Stimulated activated CD4-positive, alpha-beta T cell treated with anti-CD3 and anti-CD28 coated beads, Interleukin-2, amount 100 ng/mL, for 24 hours (primary cell): ENCODE data around the gene TUFT1.
A peak's percentile ranks its signal among the peaks of the same experiment; 100 is the strongest.

Experiments
- DNase-seq, 2 donors: peaks; one replicate each; pipeline ENCODE4 v3.0.0-alpha.2; 2020

Gene TUFT1

DNA sequence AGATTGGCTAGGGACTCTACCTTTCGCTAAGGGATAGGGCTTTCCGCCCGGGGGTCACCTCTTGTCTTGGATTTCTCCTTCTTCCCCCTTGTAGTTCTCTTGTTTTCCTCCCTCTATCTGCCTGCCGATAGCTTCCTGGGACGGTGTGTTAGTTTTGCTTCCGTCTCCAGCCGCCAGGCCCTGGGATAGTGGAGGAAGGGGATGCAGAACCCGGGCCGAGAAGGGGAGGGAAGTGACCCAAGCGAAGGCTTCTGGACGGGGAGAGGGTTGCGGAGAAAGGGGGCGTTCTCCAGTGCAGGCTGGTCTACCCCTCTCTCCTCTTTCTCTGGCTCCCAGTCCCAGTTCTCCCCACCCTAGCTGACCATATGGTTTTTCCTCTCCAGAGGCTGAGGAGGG is 871 bp downstream of the TUFT1 start:
- DNase-seq, result peak in 1 of 2 donors; percentile 2

DNA sequence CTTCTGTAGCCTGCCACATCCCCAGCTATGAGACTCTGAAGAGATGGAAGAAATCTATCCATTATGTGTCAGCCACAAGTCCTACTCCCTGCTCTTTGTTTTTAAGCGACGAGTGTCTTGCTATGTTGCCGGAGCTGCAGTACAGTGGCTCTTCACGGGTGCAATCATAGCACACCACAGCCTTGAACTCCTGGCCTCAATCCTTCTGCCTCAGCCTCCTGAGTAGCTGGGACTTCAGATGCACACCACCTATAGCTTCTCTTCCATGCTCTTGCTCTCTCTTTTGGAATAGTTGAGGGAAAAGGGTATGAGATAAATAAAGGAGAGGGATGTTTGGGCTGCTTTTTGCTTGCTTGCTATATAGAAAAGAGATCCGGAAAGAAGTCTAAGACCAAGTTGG is 1.6 kb downstream of the TUFT1 start:
- no peak for DNase-seq

DNA sequence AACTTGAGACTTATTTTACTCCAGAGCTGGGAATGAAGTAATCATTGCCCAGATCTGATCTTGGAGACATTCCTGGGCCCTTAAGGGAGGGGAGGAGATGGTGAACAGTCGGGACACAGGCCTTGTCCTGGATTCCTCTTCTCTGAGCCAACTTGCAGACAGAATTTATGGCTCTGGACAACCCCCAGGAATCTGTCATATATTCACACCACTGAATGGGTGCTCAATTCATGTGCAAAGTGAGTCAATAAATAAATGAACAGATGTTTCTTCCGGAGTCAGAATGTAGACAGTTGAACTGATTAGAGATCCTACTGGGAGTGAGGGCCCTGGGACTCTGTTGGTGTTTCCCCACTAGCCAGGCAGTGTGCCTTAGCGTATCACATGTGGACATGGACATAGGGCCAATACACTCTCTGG is 2.6 kb downstream of the TUFT1 start:
- DNase-seq, result no peak

GRCh38 chr1:151545542-151545941 is 5.4 kb downstream of the TUFT1 start:
- DNase-seq, result no peak

GRCh38 chr1:151546011-151546925 is 6.2 kb downstream of the TUFT1 start:
- no peak for DNase-seq

GRCh38 chr1:151547119-151547899 is 7.2 kb downstream of the TUFT1 start:
- no peak for DNase-seq

GRCh38 chr1:151547900-151548230 is 7.8 kb downstream of the TUFT1 start:
- no peak for DNase-seq

GRCh38 chr1:151549199-151549598 is 9.1 kb downstream of the TUFT1 start:
- DNase-seq, result no peak

DNA sequence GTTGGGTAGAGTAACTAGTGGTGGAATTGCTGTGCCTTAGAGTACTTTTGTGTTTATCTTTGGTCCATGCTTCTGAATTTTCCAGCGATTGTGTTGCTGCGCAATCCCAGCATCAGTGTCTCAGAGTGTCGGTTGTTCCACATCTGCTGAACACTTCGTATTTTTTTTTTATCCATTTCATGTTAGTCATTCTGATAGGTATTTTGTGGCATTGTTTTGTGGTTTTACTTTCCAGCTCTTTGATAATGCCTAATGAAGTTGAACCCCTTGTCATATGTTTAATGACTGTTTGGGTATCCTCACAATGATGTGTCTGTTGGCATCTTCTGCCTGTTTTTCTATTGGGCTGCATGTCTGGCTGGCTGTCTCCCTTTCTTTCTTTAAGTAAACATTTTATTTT is 13.6 kb downstream of the TUFT1 start:
- DNase-seq, result no peak

- DNase-seq, result no peak
These were observed 15.9 kb downstream of the TUFT1 start for GRCh38 chr1:151556052-151556451.

DNA sequence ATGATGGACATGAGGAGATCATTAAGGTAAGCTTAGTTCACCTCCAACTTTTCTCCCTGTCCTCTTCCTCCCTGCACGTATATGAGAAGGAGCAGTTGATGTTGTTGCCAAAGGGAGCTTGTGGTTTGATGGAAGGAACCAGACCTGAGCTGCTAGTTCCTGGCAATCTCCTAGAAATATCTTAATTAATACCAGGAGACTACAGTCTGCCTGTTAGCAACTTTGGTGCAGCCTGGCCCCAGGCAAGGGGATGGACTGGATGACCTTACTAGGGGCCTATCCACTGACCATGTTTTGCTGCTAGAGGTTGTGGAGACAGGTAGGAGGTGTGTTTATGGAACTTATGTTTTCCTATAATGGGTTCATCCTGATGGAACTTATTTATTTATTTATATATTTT is 22.6 kb downstream of the TUFT1 start:
- DNase-seq, result no peak

DNA sequence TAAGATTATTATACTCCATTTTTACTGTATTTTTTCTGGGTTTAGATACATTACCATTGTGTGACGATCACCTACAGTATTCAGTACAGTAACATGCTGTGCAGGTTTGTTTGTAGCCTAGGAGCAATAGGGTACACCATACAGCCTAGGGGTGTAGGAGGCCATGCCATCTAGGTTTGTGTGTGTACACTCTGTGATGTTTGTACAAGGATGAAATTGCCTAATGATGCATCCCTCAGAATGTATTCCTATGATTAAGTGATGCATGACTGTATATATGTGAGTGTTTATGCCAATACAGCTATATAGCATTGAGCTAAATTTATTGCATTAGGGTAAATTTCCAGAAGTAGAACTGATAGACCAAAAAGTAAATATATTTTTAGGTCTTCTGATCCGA is 23.3 kb downstream of the TUFT1 start:
- no peak for DNase-seq

GRCh38 chr1:151565502-151566189 is 25.5 kb downstream of the TUFT1 start:
- DNase-seq, result no peak

DNA sequence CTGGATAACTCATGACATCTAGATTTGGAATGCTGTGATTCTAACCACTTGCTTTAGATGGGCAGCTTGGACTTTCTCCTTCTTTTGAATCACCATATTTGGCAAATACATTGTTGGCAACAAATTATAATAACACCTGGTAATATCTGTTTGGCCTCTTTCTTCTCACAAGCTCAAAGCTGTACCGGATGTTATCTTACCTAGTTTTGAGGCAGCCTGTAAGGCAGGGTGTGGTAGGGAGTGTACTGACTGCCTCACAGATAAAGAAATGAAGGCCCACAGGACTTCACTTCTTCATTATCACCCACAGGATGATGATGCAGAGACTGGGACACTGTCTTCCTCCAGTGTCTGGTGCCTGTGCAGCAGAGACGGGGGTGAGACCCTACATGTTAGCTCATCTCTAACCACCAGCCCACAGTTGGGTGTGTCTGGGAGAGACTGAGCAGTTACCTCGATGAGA is 28.5 kb downstream of the TUFT1 start:
- peak in 1 of 2 donors; percentile 20 for DNase-seq

- no peak for DNase-seq
These were observed 30.7 kb downstream of the TUFT1 start for GRCh38 chr1:151570819-151571218.

- DNase-seq, result peak in 1 of 2 donors; percentile 19
These were observed 34.7 kb downstream of the TUFT1 start for GRCh38 chr1:151574575-151575529.

DNA sequence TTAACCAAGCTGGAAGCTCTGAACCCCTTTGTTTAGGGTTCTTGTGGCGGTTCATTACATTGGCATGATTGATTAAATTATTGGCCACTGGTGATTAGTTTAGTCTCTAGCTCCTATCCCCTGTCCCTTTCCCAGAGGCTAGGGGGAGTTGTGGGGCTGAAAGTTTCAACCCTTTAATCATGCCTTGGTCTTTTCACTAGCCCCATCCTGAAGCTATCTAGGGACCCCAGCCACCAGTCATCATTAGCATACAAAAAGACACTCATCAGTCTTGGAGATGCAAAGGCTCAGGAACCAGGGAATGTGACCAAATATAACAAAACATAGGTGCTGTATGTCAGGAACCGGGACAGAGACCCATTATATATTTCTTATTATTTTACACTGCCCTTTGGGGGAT is 37.1 kb downstream of the TUFT1 start:
- no peak for DNase-seq

- no peak for DNase-seq
These were observed 38.8 kb downstream of the TUFT1 start for GRCh38 chr1:151578941-151579340.

- DNase-seq, result no peak
These were observed 39.5 kb downstream of the TUFT1 start for GRCh38 chr1:151579436-151580225.

DNA sequence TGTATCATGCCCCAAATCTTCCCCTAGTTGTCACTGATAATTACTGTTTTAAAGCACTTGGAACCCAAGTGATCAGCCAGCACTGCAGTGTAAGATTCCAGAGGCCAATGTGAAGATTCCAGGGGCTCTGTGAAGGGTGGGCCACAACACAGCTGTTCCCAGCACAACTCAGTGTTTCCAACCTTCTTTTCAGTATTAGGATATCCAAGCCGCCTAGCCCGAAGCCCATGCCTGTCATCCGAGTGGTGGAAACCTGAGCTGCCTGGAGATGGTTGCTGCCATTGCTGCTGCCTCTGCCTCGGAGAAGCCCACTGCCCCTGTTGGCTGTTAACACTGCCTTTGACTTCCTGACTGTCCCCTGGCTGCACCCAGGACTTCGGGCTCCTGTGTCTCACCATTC is 41.3 kb downstream of the TUFT1 start:
- no peak for DNase-seq

DNA sequence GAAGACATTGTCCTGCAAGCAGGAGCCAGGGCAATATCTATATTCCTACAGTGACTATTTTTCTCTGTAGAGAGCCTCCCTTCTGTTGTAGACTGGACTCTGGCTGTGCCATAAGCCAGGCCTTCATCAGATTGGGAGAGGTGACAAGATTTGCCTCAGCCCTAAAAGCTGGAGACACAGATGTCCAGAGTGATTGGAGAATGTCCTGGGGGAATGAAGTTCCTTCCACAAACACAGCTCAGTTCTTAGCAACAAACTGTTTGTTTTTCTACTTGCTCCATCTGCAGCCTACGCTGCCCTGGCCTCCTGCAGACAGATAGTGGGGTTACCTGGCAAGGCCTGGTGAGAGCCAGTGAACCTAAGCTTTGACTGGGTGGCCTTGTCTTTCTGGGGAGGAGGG is 41.8 kb downstream of the TUFT1 start:
- no peak for DNase-seq
